Testis (tissue), 2 donors: ENCODE data around the gene TMPRSS15.

Experiments
- CTCF ChIP-seq, 3 experiments: fragments of 450-650 bp in 2 of 3; fragments of 200-600 bp in 1 of 3; sonication (generic) in 1 of 3; IDR thresholded peaks; one replicate each; pipeline ENCODE4 v1.5.1; 2016 to 2019; ENCODE audit warnings: antibody characterized with exemption in 3 of 3, mild to moderate bottlenecking in 2 of 3, moderate library complexity in 1 of 3
- POLR2A ChIP-seq: fragments of 450-650 bp; IDR thresholded peaks from one replicate; pipeline ENCODE4 v1.6.1; 2017; ENCODE audit warnings: antibody characterized with exemption, mild to moderate bottlenecking, moderate library complexity

- TF ChIP-seq POLR2A (no peak), CTCF (IDR thresholded peaks at IDR 0.05) (no peak)
These were observed 20.7 kb upstream of the TMPRSS15 start for GRCh38 chr21:18424276-18424675.
